SK-N-SH treated with all-trans-retinoic acid at 6 μM for 48 hours (cell line): ENCODE measurements around the gene SLC34A3.

Experiments
- CSRNP3 ChIP-seq: fragments of 250-450 bp; sonication (Bioruptor Pico); IDR thresholded peaks from 2 replicates; pipeline ENCODE4 v1.5.1; 2021; ENCODE audit warnings: mild to moderate bottlenecking, moderate library complexity
- RARB ChIP-seq: fragments of 250-450 bp; sonication (Bioruptor Pico); IDR thresholded peaks from 2 replicates; pipeline ENCODE4 v1.8.0; 2021; ENCODE audit warnings: mild to moderate bottlenecking, moderate library complexity
- TOX ChIP-seq: fragments of 250-450 bp; sonication (Bioruptor Pico); IDR thresholded peaks from 2 replicates; pipeline ENCODE4 v1.8.0; 2021; ENCODE audit warnings: mild to moderate bottlenecking, moderate library complexity, borderline replicate concordance
- TSHZ2 ChIP-seq: fragments of 250-450 bp; sonication (Bioruptor Pico); IDR thresholded peaks from 2 replicates; pipeline ENCODE4 v1.5.0; 2020; ENCODE audit warnings: mild to moderate bottlenecking, moderate library complexity
- ZC3H10 ChIP-seq: fragments of 250-450 bp; sonication (Bioruptor Pico); IDR thresholded peaks from 2 replicates; pipeline ENCODE4 v1.5.1; 2021; ENCODE audit warnings: mild to moderate bottlenecking, moderate library complexity
- ZFP3 ChIP-seq: fragments of 250-450 bp; sonication (Bioruptor Pico); IDR thresholded peaks from 2 replicates; pipeline ENCODE4 v1.5.0; 2020; ENCODE audit warnings: mild to moderate bottlenecking, moderate library complexity
- ZNF70 ChIP-seq: fragments of 450-650 bp; formaldehyde crosslinking; IDR thresholded peaks from 2 replicates; pipeline ENCODE4 v1.5.0; 2020; ENCODE audit warnings: mild to moderate bottlenecking, moderate library complexity

GRCh38 chr9:137266162-137266527 is 35.4 kb downstream of the SLC34A3 start:
- TF ChIP-seq ZNF70 (CRISPR knock-in tag) (no peak), RARB (CRISPR knock-in tag) (no peak), ZC3H10 (CRISPR knock-in tag) (no peak), CSRNP3 (CRISPR knock-in tag) (no peak), TSHZ2 (CRISPR knock-in tag) (no peak), TOX (CRISPR knock-in tag) (no peak), ZFP3 (CRISPR knock-in tag) (no peak)
